Cardiac muscle cell (in vitro differentiated cells and primary cell): ENCODE measurements around the gene DDN. TPM values are rescaled to one million over a fixed set of nuclear protein-coding genes. Genes with fewer than 3 reads are reported as not detected.
A peak's percentile ranks its signal among the peaks of the same experiment; 100 is the strongest.

Experiments
- DNase-seq, 2 donors: peaks; one replicate each; pipeline versions ENCODE4 v3.0.0 to v3.0.0-alpha.2; 2010 to 2017; ENCODE audit warnings: low read depth in 1 of 2, low spot score in 1 of 2
- H3K27ac ChIP-seq: fragments of 200-600 bp; sonication (generic); 2 replicates; pipeline ENCODE4 v1.5.1; 2016
- H3K27me3 ChIP-seq: fragments of 200-600 bp; sonication (generic); 2 replicates; pipeline ENCODE4 v1.6.0; 2016; ENCODE audit warnings: control low read depth
- H3K36me3 ChIP-seq: fragments of 200-600 bp; sonication (generic); 2 replicates; pipeline ENCODE4 v1.5.1; 2016; ENCODE audit warnings: control low read depth
- H3K4me1 ChIP-seq: fragments of 200-600 bp; sonication (generic); 2 replicates; pipeline ENCODE4 v1.8.1; 2017; ENCODE audit warnings: low read depth, mild to moderate bottlenecking, mixed run types
- H3K4me3 ChIP-seq: fragments of 200-600 bp; sonication (generic); 2 replicates; pipeline ENCODE4 v1.5.1; 2016; ENCODE audit warnings: mild to moderate bottlenecking
- H3K9me3 ChIP-seq: fragments of 200-600 bp; sonication (generic); 2 replicates; pipeline ENCODE4 v1.5.1; 2017; ENCODE audit warnings: low read depth, mild to moderate bottlenecking, control low read depth
- polyA plus RNA-seq: library from polyadenylated mRNA; unstranded; fragments of >200 nt; fragmentation: Nextera tagmentation; extraction: Ambion mirVana; gene quantifications from 2 replicates; pipeline ENCODE4 v1.2.1, GENCODE V29; 2016
- total RNA-seq: library from RNA; depleted of rRNA; stranded (reverse); fragments of >200 nt; gene quantifications from 2 replicates; pipeline ENCODE4 v1.2.3, GENCODE V29; 2016
- TF ChIP-seq, protein P1 (sequence below): IDR thresholded peaks from 2 replicates; pipeline ENCODE4 v1.5.1; 2012; ENCODE audit warnings: low read depth, mild to moderate bottlenecking, low read length

DDN gene
- total and polyA plus RNA-seq, 2 experiments from 2014 or later = 2.1 to 5.4 TPM

GRCh38 chr12:49015196-49015595, 16.0 kb upstream of the DDN start:
- Histone ChIP-seq H3K4me3 (no peak overlapping the region), H3K27me3 (no peaks in the 10 kb centered on the region), H3K27ac (no peak overlapping the region), H3K36me3 (peaks cover 2% of the 10 kb centered on the region), H3K4me1 (peaks cover 12% of the 10 kb centered on the region), H3K9me3 (no peaks in the 10 kb centered on the region)
- DNase-seq = no peak
- TF ChIP-seq, protein P1, sequence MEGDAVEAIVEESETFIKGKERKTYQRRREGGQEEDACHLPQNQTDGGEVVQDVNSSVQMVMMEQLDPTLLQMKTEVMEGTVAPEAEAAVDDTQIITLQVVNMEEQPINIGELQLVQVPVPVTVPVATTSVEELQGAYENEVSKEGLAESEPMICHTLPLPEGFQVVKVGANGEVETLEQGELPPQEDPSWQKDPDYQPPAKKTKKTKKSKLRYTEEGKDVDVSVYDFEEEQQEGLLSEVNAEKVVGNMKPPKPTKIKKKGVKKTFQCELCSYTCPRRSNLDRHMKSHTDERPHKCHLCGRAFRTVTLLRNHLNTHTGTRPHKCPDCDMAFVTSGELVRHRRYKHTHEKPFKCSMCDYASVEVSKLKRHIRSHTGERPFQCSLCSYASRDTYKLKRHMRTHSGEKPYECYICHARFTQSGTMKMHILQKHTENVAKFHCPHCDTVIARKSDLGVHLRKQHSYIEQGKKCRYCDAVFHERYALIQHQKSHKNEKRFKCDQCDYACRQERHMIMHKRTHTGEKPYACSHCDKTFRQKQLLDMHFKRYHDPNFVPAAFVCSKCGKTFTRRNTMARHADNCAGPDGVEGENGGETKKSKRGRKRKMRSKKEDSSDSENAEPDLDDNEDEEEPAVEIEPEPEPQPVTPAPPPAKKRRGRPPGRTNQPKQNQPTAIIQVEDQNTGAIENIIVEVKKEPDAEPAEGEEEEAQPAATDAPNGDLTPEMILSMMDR = no peak

GRCh38 chr12:49014547-49014946, 15.4 kb upstream of the DDN start:
- H3K4me3 ChIP-seq = no peak overlapping the region
- no peaks in the 10 kb centered on the region for H3K9me3 ChIP-seq
- peak; percentile 12 to 54 for DNase-seq
- H3K27ac ChIP-seq = peak overlapping the region; percentile 19
- H3K27me3 ChIP-seq = no peaks in the 10 kb centered on the region
- peaks cover 4% of the 10 kb centered on the region for H3K36me3 ChIP-seq
- TF ChIP-seq, protein P1 = peak; percentile 47
- H3K4me1 ChIP-seq = peaks cover 12% of the 10 kb centered on the region

DNA sequence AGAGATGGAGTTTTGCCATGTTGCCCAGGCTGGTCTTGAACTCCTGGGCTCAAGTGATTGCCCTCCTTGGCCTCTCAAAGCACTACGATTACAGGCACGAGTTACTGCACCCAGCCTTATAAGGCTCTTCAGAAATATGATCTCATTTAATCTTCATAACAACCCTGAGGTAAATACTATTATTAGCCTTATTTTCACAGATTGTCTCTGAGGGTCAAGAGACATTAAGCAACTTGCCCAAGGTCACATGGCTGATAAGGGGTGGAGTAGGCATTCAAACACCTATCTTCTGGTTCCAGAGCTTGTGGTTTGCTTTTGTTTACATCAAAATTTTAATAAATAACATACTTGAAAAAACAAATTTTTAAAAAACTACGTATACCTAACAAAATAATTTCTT, 14.3 kb upstream of the DDN start:
- Histone ChIP-seq H3K4me1 (peaks cover 7% of the 10 kb centered on the region), H3K9me3 (no peaks in the 10 kb centered on the region), H3K4me3 (no peak overlapping the region), H3K27ac (no peak overlapping the region), H3K27me3 (no peaks in the 10 kb centered on the region), H3K36me3 (peaks cover 4% of the 10 kb centered on the region)
- no peak for DNase-seq
- TF ChIP-seq, protein P1 = no peak

- no peak for DNase-seq
- H3K27ac ChIP-seq = no peak overlapping the region
- no peak overlapping the region for H3K4me3 ChIP-seq
- H3K27me3 ChIP-seq = no peaks in the 10 kb centered on the region
- TF ChIP-seq, protein P1 = no peak
- peaks cover 4% of the 10 kb centered on the region for H3K36me3 ChIP-seq
- H3K9me3 ChIP-seq = no peaks in the 10 kb centered on the region
- H3K4me1 ChIP-seq = peaks cover 6% of the 10 kb centered on the region
Measured at GRCh38 chr12:49012739-49013138, 13.6 kb upstream of the DDN start.

DNA sequence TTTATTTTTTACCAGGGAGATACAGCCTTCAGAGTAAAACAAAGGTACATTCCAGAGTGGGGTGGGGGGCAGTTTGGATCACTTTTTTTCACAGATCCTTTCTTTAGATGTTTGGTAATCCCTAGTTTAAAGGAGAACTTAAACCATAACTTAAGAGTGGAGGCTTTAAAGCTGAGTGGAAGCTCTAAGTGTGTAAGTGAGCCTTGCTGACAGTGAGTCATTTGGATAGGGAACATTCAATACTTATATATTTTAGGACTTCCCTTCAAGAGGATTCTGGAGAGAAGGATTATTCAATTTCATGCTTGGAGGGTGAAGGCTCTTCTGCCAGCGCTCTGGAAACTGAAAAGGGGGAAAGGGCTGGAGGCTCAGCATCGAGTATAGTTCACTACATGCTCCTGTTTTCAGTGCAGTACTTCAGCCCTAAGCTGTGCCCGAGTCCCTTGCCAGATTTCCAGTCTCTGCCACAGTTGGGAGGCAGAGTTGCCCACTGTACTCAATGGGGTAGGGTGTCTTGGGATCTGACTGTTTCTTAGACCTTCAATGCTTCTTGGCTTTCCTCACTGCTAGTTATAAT, 11.0 kb upstream of the DDN start:
- no peaks in the 10 kb centered on the region for H3K9me3 ChIP-seq
- H3K27me3 ChIP-seq = no peaks in the 10 kb centered on the region
- H3K27ac ChIP-seq = no peak overlapping the region
- DNase-seq = no peak
- H3K4me3 ChIP-seq = no peak overlapping the region
- TF ChIP-seq, protein P1 = no peak
- no peaks in the 10 kb centered on the region for H3K4me1 ChIP-seq
- H3K36me3 ChIP-seq = peaks cover 4% of the 10 kb centered on the region
